ENCODE measurements around the gene OR6C2. TPM values are rescaled to one million over a fixed set of nuclear protein-coding genes. Genes with fewer than 3 reads are reported as not detected.
A peak's percentile ranks its signal among the peaks of the same experiment; 100 is the strongest.
"Not testable (repeated sequence)": the region's sequence is repeated elsewhere in the genome, so short reads cannot be mapped to it uniquely, and the experiment has no call there.

OR6C2 gene
- total and polyA plus RNA-seq, 9 of the 15 experiments (the other 6 are each of a cell fraction or from before 2014, with no cell fraction given) = not detected

DNA sequence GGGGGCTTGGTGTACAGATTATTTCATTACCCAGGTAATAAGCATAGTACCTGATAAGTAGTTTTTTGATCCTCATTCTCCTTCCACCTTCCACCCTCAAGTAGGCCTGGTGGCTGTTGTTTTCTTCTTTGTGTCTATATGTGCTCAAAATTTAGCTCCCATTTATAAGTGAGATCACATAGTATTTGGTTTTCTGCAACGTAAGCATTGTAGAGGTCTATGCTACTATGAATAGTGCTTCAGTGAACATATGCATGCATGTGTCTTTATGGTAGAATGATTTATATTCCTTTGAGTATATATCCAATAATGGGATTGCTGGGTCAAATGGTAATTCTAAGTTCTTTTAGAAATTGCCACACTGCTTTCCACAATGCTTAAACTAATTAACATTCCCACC, 34.7 kb upstream of the OR6C2 start:
- H3K27ac ChIP-seq (ENCODE audit: extremely low read depth, low read depth, low read length); intact Hi-C loops (cut with micrococcal nuclease); ATAC-seq; FAIRE-seq; BruUV-seq (replicated peaks); H3K9ac ChIP-seq (ENCODE audit: insufficient read depth in 1 of 2, low read depth in 2 of 2, low read length in 2 of 2); H3K36me3 ChIP-seq (ENCODE audit: control insufficient read depth, insufficient read depth, low read length); H2AFZ ChIP-seq (ENCODE audit: low read depth, low read length); H3K4me1 ChIP-seq (replicated peaks in 1 of 2; ENCODE audit: control insufficient read depth in 2 of 2, insufficient read depth in 2 of 2, low read length in 2 of 2); H3K79me2 ChIP-seq (ENCODE audit: control insufficient read depth, insufficient read depth, low read length); H3K4me3 ChIP-seq; H3K27me3 ChIP-seq (ENCODE audit: control insufficient read depth in 2 of 2, insufficient read depth in 2 of 2, low read length in 2 of 2); H4K20me1 ChIP-seq (replicated peaks; ENCODE audit: control insufficient read depth, insufficient read depth, low read length); H3K9me1 ChIP-seq (ENCODE audit: control insufficient read depth, insufficient read depth, low read length); POLR2A ChIA-PET; H3K9me3 ChIP-seq (replicated peaks; ENCODE audit: control insufficient read depth, insufficient read depth, low read depth, low read length); CTCF ChIA-PET (ENCODE audit: low intra/inter-chr PET ratio); DNase-seq (ENCODE audit: extremely low read depth in 1 of 4, low spot score in 3 of 4); in situ Hi-C loops (cut with MboI); H3K4me2 ChIP-seq (ENCODE audit: insufficient read depth, low read length): not testable (repeated sequence)
- WGBS (ENCODE audit: insufficient coverage, low coverage, missing lambda C conversion rate) = 4% methylated on average over 1 of the region's 1 CpG
- TF ChIP-seq MAFK (IDR thresholded peaks at IDR 0.05; ENCODE audit: low read length) (peak; percentile 45; the same call in 1 of the 2 replicates), MAFF (IDR thresholded peaks at IDR 0.05; ENCODE audit: low read length) (peak; percentile 40; the same call in 1 of the 2 replicates), MAFG (tag; conservative IDR thresholded peaks at IDR 0.05) (peak; percentile 23; the same call in 1 of the 2 replicates), C11orf30 (IDR thresholded peaks at IDR 0.05; ENCODE audit: low read depth) (peak; percentile 38; the same call in 1 of the 2 replicates), ZNF316 (IDR thresholded peaks at IDR 0.05) (peak; percentile 70)

DNA sequence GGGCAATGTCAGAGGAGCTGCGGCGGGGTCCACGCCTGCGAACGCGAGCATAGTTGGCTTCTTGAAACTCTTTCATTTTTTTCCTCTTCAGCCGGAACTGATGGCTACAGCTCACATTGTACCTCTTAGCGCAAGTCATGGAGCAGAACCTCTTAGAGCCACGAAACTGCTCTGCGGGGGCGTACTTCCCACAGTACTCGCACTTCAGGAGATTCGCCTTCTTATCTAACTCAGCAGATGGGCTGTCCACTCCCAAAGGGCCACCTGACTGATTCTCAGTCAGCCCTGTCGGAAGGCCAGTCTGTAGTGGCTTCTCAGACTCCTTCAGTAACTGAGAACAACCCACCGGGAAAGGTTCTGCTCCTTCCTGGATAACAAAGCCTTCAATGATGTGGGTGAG, 31.7 kb upstream of the OR6C2 start:
- BruUV-seq (replicated peaks); H3K9me1 ChIP-seq (ENCODE audit: control insufficient read depth, insufficient read depth, low read length); H4K20me1 ChIP-seq (replicated peaks; ENCODE audit: control insufficient read depth, insufficient read depth, low read length); H3K9me3 ChIP-seq (replicated peaks; ENCODE audit: control insufficient read depth, insufficient read depth, low read depth, low read length); H3K4me1 ChIP-seq (replicated peaks in 1 of 2; ENCODE audit: control insufficient read depth in 2 of 2, insufficient read depth in 2 of 2, low read length in 2 of 2); H3K27ac ChIP-seq (ENCODE audit: extremely low read depth, low read depth, low read length); H3K4me3 ChIP-seq; H3K27me3 ChIP-seq (ENCODE audit: control insufficient read depth in 2 of 2, insufficient read depth in 2 of 2, low read length in 2 of 2); H3K79me2 ChIP-seq (ENCODE audit: control insufficient read depth, insufficient read depth, low read length); H2AFZ ChIP-seq (ENCODE audit: low read depth, low read length); in situ Hi-C loops (cut with MboI); intact Hi-C loops (cut with micrococcal nuclease); H3K9ac ChIP-seq (ENCODE audit: insufficient read depth in 1 of 2, low read depth in 2 of 2, low read length in 2 of 2); H3K36me3 ChIP-seq (ENCODE audit: control insufficient read depth, insufficient read depth, low read length); CTCF ChIA-PET (ENCODE audit: low intra/inter-chr PET ratio): not testable (repeated sequence)
- FAIRE-seq (peak; percentile 93), ATAC-seq (peak; percentile 93), DNase-seq (ENCODE audit: extremely low read depth in 1 of 4, low spot score in 3 of 4) (peak in 1 of 4 experiments; percentile 73)
- POLR2A ChIA-PET = interaction anchor here (0.7 kb wide), 1 partner anchor 179 kb away, joined by 3 read pairs; no protein-coding TSS in a partner anchor
- peak overlapping the region; percentile 33 for H3K4me2 ChIP-seq (ENCODE audit: insufficient read depth, low read length)
- 2% methylated on average over 9 of the region's 15 CpGs for WGBS (ENCODE audit: insufficient coverage, low coverage, missing lambda C conversion rate)
- TF ChIP-seq, protein P1, sequence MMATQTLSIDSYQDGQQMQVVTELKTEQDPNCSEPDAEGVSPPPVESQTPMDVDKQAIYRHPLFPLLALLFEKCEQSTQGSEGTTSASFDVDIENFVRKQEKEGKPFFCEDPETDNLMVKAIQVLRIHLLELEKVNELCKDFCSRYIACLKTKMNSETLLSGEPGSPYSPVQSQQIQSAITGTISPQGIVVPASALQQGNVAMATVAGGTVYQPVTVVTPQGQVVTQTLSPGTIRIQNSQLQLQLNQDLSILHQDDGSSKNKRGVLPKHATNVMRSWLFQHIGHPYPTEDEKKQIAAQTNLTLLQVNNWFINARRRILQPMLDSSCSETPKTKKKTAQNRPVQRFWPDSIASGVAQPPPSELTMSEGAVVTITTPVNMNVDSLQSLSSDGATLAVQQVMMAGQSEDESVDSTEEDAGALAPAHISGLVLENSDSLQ (IDR thresholded peaks at IDR 0.05) = peak; percentile 59
- 0 out of 2 replicates have a peak, but pooled peaks have one; percentile 10 for TF ChIP-seq ZNF384 (IDR thresholded peaks at IDR 0.05; ENCODE audit: low read depth, low read length)
- TF ChIP-seq SMAD3 (CRISPR knock-in tag; conservative IDR thresholded peaks at IDR 0.05) = 0 out of 2 replicates have a peak, but pooled peaks have one; percentile 19
- TF ChIP-seq ARNT (IDR thresholded peaks at IDR 0.05) = peak in 1 of 2 experiments; percentile 80; a peak in 1 of 4 replicates
- peak; percentile 87 for TF ChIP-seq NCOR1 (IDR thresholded peaks at IDR 0.05)
- peak; percentile 93 for TF ChIP-seq SMARCE1 (IDR thresholded peaks at IDR 0.05)
- TF ChIP-seq CC2D1A (IDR thresholded peaks at IDR 0.05) = peak; percentile 56; the same call in 1 of the 2 replicates
- TF ChIP-seq SMARCA4 (IDR thresholded peaks at IDR 0.05) = peak; percentile 94
- TF ChIP-seq ETV5 (CRISPR knock-in tag; IDR thresholded peaks at IDR 0.05; ENCODE audit: low read depth) = peak; percentile 38; the same call in 1 of the 2 replicates
- TF ChIP-seq SMAD4 (CRISPR knock-in tag; conservative IDR thresholded peaks at IDR 0.05) = peak; percentile 80; the same call in 1 of the 2 replicates
- TF ChIP-seq ZEB2 (IDR thresholded peaks at IDR 0.05) = peak; percentile 86
- TF ChIP-seq, protein P2, sequence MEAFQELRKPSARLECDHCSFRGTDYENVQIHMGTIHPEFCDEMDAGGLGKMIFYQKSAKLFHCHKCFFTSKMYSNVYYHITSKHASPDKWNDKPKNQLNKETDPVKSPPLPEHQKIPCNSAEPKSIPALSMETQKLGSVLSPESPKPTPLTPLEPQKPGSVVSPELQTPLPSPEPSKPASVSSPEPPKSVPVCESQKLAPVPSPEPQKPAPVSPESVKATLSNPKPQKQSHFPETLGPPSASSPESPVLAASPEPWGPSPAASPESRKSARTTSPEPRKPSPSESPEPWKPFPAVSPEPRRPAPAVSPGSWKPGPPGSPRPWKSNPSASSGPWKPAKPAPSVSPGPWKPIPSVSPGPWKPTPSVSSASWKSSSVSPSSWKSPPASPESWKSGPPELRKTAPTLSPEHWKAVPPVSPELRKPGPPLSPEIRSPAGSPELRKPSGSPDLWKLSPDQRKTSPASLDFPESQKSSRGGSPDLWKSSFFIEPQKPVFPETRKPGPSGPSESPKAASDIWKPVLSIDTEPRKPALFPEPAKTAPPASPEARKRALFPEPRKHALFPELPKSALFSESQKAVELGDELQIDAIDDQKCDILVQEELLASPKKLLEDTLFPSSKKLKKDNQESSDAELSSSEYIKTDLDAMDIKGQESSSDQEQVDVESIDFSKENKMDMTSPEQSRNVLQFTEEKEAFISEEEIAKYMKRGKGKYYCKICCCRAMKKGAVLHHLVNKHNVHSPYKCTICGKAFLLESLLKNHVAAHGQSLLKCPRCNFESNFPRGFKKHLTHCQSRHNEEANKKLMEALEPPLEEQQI (IDR thresholded peaks at IDR 0.05) = peak; percentile 30; the same call in 1 of the 2 replicates
